Measurements from ENCODE around the gene CRACDL. TPM values are rescaled to one million over a fixed set of nuclear protein-coding genes. Genes with fewer than 3 reads are reported as not detected.
"Not testable (repeated sequence)": the region's sequence is repeated elsewhere in the genome, so short reads cannot be mapped to it uniquely, and the experiment has no call there.

CRACDL gene
- total RNA-seq, 6 experiments from 2014 or later, result not detected

DNA sequence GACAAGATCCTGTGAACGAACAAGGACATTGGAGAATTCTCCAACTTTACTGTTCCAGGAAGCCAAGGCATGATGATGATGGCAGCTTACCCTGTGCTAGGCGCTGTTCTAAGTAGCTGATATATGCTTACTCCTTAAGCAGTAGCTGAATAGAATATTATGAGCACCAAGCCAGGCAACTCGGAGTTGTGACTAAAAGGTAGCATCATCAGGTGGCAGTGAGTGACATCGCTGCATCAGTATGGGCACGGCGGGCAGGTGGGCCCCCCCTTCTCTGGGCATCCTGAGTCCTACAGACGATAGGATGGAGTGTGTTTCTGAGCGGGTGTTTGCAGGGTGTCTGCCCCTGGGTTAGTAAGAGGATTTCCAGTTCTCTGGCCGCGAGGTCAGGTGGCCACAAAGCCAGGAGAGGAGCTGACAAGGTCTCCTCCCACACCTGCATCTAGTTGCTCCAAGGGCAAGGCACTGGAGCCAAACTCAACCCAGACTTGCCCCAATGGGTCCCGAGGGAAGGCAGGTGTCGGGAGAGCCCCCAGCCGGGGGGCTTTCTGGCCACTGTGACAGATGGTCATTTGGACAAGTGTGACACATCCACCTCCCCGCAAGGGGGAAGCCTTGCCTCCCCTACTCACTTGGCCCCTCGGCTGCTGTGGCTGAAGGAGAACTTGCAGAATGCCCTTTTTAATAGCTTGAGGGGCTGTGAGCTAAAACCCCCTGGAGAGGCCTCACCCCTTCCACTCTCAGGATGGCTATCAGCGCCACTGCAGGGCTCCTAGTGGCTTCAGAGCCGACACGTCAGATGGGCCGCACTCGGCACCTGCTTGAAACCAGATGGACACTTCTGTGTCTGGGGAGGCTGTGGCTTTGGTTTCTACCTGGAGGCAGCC, 55.5 kb downstream of the CRACDL start:
- no peaks in the 10 kb centered on the region for H3K36me3 Mint-ChIP-seq (ENCODE audit: low read depth)
- no peak for TF ChIP-seq CTCF (IDR thresholded peaks at IDR 0.05)
- H3K27me3 Mint-ChIP-seq (ENCODE audit: insufficient read depth), result peaks cover 25% of the 10 kb centered on the region
- no peaks in the 10 kb centered on the region for H3K9me3 Mint-ChIP-seq
- no peak overlapping the region for H3K27ac Mint-ChIP-seq
- no peak for DNase-seq
- H3K4me1 Mint-ChIP-seq (ENCODE audit: low read depth), result no peaks in the 10 kb centered on the region
- H3K4me3 Mint-ChIP-seq, result no peak overlapping the region

- H3K36me3 Mint-ChIP-seq (ENCODE audit: low read depth); H3K9me3 Mint-ChIP-seq; H3K4me3 Mint-ChIP-seq; H3K27ac Mint-ChIP-seq; H3K4me1 Mint-ChIP-seq (ENCODE audit: low read depth); DNase-seq: not testable (repeated sequence)
- H3K27me3 Mint-ChIP-seq (ENCODE audit: insufficient read depth), result peaks cover 42% of the 10 kb centered on the region
Observed at GRCh38 chr2:98877658-98878057, 58.4 kb downstream of the CRACDL start.

- Mint-ChIP-seq H3K36me3 (ENCODE audit: low read depth) (no peaks in the 10 kb centered on the region), H3K9me3 (no peaks in the 10 kb centered on the region), H3K27me3 (ENCODE audit: insufficient read depth) (peaks cover 47% of the 10 kb centered on the region), H3K4me1 (ENCODE audit: low read depth) (no peaks in the 10 kb centered on the region), H3K27ac (no peak overlapping the region), H3K4me3 (no peak overlapping the region)
- no peak for TF ChIP-seq CTCF (IDR thresholded peaks at IDR 0.05)
- DNase-seq, result no peak
Observed at GRCh38 chr2:98876741-98877140, 59.3 kb downstream of the CRACDL start.

DNA sequence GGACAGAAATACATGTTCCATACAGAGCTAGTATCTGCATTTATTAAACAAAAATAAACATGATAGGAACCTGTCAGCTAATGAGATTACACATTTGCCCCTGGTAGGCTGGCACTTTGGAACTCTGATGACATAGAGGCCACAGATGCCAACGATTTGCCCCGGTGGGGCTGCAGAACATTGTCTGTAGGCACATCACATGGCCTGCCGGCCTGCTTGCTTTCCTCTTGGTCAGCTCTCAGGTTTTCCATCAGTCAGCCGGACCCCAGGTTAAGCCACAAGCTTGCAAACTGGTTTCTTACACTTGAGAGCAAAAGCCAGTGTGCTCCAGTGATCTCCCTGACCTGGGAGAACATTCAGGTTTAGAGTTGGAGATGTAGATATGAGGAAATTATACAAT, 60.3 kb downstream of the CRACDL start:
- no peaks in the 10 kb centered on the region for H3K36me3 Mint-ChIP-seq (ENCODE audit: low read depth)
- H3K4me1 Mint-ChIP-seq (ENCODE audit: low read depth), result no peaks in the 10 kb centered on the region
- H3K27me3 Mint-ChIP-seq (ENCODE audit: insufficient read depth), result peaks cover 52% of the 10 kb centered on the region
- no peak for DNase-seq
- no peak overlapping the region for H3K27ac Mint-ChIP-seq
- no peaks in the 10 kb centered on the region for H3K9me3 Mint-ChIP-seq
- TF ChIP-seq CTCF (IDR thresholded peaks at IDR 0.05), result no peak
- no peak overlapping the region for H3K4me3 Mint-ChIP-seq

DNA sequence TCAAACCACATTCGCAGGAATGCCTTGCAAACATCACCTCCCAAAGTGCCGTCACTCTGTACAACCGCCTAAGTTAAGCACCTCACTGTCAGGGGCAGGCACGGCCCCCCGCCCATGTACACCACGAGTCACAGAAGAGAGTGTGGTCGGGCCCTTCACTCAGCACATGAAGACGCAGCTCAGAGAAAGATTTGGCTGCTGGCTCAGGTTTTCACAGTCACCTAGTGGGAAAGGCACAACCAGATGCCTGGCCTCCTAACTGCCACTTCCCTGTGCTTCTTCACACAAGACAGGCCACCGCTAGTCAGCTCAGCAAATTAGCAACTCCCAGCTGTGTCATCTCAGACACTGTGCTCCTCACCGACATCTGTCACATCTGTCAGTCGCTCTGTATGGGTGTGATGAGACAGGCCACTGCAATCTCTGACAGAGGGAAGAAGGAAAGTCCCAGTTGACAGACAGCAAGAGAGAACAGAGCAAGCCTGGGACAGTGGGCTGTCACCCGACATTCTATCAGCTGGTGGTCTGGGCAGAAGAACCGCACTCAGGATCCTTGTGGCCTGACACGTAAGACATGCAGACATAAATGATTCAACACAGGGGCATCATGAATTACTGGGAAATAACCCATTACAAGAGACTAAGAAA, 60.8 kb downstream of the CRACDL start:
- no peak for DNase-seq
- Mint-ChIP-seq H3K36me3 (ENCODE audit: low read depth) (no peaks in the 10 kb centered on the region), H3K27ac (no peak overlapping the region), H3K4me1 (ENCODE audit: low read depth) (no peaks in the 10 kb centered on the region), H3K4me3 (no peak overlapping the region), H3K27me3 (ENCODE audit: insufficient read depth) (peaks cover 49% of the 10 kb centered on the region), H3K9me3 (no peaks in the 10 kb centered on the region)
- TF ChIP-seq CTCF (IDR thresholded peaks at IDR 0.05), result no peak

GRCh38 chr2:98874186-98874689, 61.8 kb downstream of the CRACDL start:
- no peak overlapping the region for H3K4me3 Mint-ChIP-seq
- no peaks in the 10 kb centered on the region for H3K36me3 Mint-ChIP-seq (ENCODE audit: low read depth)
- H3K27me3 Mint-ChIP-seq (ENCODE audit: insufficient read depth), result peaks cover 45% of the 10 kb centered on the region
- no peak for TF ChIP-seq CTCF (IDR thresholded peaks at IDR 0.05)
- no peak overlapping the region for H3K27ac Mint-ChIP-seq
- no peaks in the 10 kb centered on the region for H3K9me3 Mint-ChIP-seq
- H3K4me1 Mint-ChIP-seq (ENCODE audit: low read depth), result no peaks in the 10 kb centered on the region; the same call in 1 of the 2 replicates
- DNase-seq, result no peak
